Hematopoietic multipotent progenitor cell treated with erythropoietin and hydrocortisone succinate and interleukin-3 and kit ligand, for 4 days (in vitro differentiated cells): ENCODE measurements around the gene STUM.

Source experiments
- DNase-seq: peaks from one replicate; pipeline ENCODE4 v3.0.0-alpha.2; 2015

Gene STUM

GRCh38 chr1:226656601-226657277 is 108.2 kb downstream of the STUM start:
- peak; percentile 38 for DNase-seq

- DNase-seq = no peak
Observed at GRCh38 chr1:226657895-226658545, 109.5 kb downstream of the STUM start.

GRCh38 chr1:226658546-226659125 is 110.1 kb downstream of the STUM start:
- no peak for DNase-seq
